ENCODE data around the gene ARF1.

Gene ARF1

DNA sequence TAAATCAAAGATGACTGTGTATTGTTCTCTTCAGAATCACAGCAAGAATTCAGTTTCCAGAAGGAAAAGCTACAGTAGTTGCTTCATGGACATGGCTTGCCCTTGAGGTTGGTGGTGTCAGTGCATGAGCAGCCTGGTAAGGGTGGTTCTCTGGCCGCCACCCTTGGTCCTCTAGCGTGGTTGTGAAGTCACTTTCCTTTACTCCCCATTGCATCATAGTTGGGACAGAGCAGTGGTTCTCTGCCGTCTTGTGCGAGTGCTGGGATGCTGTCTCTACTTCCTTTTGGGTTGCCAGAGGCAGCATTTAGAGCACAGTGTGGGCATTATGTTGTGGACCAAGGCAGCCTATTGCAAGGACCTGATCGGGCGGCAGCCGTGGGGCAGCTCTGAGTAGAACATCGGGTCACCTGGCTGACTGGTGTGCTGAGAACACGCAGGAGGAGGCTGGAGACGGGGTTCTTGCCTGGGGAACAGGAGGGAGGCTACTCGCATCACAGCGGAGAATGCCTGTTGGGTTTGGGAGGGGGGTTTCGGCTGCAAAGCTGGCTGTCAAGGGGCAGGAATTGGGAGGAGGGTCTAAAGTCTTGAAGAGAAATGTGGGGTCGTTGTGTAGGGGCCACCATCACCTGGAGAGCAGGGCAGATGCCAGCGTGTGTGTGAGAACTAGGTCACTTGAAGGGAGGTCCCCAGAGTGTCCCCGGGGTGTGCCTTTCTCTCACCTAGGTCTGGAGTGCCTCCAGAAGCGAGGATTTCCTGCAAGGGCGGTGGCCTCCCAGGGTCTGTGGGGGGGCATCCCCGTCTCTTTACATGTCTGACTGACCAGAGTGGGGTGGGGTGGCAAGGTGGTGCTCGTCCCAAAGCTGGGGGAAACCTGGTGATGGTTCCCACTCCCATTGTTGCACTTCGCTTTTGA is 6.3 kb downstream of the ARF1 start:
- no peak for DNase-seq (ENCODE audit: low spot score)

DNA sequence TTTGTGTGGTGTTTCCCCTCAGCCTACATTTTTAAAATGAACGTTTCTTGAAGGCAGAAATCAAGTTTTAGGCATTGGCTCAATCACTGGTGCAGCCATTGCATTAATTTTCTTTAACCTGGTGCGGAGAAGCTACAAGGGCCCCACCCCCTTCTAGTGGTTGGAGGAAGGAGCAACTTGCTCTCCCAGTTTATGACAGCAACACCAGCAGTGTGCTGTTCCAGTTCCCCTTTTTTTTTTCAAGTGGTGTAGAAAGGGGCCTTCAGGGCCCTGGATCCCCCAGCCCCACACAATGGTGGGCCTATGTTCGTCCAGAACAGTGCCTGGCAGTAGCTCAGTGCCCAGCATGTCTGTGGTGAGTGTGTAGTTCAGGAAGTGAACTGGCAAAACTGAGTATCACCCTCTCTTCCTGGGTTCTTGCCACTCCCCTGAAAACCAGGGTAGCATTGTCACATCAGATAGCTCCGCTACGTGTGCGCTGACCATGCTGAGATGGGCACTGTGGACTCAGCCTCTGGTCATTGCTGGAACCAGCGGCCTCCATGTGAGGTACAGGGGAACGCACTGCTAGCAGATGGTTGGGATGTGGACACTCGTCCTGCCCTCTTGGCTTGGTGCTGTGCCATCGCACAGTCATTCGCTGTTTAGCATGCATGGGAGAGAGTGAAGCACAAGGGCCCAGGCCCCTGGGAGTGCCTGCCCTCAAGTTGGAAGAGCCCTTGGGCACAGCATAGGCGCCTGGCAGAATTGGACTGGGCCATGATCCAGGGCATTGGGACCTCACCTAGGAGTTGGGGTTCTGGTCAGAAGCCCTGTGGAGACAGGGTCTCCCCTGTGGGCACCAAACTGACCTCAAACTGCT is 7.2 kb downstream of the ARF1 start:
- no peak for DNase-seq (ENCODE audit: low spot score)

DNA sequence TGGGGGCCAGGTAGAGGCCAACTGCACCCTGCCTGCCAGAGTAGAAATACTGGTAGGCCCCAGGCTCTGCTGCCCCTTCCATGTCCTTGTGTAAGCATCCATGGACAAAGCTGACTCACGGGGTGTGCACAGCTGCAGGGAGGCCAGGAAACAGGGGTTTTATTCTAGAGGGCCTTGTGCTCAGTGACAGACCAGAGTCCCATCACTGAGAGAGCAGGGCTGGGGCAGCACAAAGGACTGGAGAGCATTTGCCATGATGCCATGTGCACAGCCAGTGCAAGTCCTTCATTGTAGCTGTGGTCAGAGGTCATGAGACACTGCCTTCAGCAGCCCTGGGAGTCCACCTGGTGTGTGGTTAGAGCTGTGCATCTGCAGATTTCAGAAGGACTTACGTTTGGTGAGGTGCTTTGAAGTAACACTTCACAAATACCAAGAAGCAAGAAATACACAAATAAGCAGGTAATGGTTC is 8.1 kb downstream of the ARF1 start:
- no peak for DNase-seq (ENCODE audit: low spot score)

DNA sequence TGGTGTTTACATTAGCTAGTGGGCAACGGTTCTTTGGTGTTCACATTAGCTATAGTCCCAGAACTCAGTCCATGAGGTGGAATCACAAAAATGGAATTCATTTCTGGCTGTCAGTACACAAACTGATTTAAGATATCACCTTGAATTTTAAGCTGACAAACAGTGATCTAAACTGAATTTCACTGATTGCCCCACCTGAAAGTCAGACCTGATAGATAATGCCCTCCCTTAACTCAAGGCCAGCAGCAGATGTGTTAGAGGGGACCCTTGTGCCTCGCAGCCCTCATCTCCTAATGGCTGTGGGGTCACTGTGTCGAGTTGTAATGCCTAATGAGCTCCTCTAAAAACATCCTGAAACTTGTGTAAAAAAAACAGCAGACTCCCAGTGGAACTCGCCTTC is 8.6 kb downstream of the ARF1 start:
- DNase-seq (ENCODE audit: low spot score) = no peak

DNA sequence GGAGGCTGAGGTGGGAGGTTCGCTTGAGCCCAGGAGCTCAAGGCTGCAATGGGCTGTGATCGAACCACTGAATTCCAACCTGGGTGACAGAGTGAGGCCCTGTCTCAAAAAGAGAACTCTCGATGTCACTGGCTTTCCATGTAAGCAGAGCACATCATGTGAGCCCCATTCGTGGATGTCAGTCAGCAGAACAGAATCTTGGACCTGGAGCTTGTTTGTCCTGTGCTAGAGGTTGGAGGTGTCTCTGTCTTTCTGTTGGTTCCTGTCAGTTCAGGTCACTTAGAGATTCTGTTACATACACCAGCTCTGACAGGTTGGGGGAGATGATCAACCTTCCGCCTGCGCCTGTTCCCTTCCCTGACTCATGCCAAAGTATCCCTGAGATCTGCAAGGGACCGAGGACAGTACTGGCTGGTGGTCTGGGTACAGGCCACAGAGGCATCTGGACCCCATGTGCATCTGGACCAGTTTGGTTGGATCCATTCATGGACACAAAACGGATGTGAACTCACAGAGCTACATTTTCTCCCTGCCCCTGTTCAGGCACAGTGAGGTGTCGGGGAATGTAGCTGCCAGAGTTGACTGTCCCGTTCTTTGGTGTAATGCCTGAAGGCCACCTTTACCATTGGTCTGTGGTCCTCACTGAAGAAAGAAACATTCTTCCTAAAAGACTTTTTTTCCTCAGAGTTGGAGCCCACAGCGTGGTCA is 10.0 kb downstream of the ARF1 start:
- DNase-seq (ENCODE audit: low spot score) = no peak

DNA sequence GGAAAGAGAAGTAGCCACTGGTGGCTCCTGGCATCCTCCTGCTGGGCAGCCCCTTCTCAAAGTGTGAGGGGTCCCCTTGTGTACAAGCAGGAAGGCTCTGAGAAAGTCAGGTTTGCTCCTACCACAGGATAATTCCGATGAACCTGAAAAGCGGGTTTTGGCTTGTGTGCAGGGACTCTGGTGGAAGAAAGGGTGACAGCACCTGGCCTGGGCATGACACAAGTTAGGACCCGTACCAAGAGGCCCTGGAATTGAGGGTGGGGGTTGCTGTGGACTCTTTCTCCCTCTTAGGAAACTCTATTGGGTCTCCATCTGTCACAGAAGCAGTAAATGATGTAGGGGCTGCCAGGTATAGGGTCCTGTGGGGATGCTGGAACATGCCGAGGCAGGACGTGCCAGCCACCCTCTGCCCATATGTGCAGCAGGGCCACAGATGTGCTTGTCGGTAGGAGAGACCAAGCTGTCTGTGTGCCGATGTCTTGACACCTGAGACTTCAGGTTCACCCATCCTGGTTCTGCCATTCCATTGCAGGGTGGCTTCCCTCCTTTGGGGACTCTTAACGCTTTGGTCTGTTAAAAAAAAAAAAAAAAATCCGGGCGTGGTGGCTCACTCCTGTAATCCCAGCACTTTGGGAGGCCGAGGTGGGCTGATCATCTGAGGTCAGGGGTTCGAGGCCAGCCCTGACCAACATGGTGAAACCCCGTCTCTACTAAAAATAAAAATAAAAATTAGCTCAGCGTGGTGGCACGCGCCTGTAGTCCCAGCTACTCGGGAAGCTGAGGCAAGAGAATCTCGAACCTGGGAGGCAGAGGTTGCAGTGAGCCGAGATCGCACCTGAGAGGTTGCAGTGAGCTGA is 10.8 kb downstream of the ARF1 start:
- no peak for DNase-seq (ENCODE audit: low spot score)

DNA sequence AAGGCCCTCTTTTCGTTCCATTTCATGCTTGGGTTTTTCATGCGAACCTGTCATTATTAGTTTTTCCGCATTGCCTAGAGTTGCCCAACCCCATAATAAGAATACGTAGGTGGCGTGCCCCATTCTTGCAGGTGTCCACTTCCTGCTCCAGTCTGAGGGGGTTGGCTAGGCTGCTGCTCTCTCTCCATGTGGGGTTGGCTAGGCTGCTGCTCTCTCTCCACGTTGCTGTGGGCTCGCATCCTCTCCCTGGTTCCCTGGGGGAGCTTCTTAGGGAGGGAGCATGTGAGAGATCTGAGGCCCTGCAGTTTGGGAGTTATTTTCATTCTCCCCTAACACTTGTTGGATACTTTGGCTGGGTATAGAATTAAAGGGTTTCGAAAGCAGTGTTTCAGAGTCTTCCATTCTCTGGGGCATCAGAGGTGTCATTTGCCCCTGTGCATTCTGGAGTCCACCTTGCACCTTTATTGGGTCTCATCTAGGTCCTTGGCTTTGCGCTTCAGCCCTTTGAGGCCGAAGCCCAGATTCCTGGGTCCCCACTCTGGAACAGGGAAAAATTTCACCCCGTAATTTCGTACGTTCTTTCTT is 12.0 kb downstream of the ARF1 start:
- DNase-seq (ENCODE audit: low spot score) = no peak

DNA sequence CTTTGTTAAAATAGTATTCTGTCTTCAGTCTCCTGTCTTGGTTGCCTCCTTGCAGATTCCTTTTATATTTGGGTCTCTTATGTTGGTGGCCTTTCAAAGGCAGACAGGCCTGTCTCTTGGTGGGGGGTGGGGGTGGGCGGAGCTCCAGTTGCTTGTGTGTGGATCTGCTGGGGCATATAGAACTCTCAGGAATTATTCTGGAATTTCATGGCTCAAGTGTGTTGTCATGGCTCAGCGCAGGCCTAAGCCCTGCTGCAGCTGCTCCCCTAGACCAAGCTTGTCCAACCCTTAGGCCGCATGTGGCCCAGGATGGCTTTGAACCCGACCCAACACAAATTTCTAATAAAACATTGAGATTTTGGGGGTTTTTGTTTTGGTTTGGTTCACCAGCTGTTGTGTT is 12.7 kb downstream of the ARF1 start:
- DNase-seq (ENCODE audit: low spot score) = no peak

DNA sequence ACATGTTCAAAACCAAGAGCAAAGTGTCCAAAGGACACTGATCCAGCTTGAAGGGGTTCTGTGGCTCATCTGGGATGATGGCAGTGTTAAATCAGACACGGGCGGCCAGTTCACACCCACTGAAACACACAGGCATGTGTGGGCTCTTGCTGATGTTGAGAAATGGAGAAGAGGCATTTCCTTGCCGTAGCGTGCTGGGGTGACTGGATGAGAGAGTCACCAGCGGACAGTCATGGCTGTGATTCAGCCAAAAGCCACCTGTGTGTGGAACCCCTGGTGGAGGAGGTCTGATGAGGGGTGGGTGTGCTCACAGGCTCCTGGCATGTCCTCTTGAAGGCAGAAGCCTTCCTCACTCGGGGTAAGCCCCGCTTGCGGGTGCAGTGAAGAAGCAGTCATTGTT is 13.4 kb downstream of the ARF1 start:
- no peak for DNase-seq (ENCODE audit: low spot score)

DNA sequence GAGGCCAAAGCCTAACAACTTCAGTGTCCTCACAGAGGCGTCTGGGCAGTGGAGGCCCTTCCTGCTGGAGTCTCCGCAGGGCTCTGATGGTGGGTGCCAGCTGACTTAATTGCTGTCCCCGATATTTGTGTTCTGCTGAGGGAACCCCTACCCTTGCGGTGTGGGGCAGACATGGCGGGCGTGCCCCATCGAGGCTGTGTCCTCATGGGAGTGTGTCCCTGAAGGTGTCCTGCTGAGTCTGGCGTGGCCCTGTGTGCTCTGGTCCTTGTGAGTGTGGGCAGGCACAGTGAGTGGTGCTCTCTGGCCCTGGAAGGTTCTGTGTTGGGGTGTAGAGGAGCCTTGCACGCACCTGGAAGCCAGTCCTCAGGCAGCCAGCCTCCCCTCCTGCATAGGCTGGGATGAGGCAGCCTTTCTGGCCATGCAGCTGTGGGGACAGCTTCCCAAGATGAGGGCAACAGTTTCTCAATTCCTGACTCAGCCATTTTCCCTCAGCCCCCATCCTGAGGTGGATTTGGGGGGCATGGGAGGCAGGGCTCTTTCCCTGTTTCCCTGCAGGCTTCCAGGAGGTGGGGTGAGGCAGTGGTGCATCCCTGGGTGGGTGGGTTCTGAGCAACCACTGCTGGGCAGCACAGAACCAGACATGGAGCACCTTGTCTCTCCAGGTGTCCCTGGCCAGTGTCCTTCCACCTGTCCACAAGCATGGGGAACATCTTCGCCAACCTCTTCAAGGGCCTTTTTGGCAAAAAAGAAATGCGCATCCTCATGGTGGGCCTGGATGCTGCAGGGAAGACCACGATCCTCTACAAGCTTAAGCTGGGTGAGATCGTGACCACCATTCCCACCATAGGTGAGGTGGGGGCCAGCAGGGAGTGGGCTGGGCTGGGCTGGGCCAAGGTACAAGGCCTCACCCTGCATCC is 14.2 kb downstream of the ARF1 start:
- DNase-seq (ENCODE audit: low spot score) = no peak

DNA sequence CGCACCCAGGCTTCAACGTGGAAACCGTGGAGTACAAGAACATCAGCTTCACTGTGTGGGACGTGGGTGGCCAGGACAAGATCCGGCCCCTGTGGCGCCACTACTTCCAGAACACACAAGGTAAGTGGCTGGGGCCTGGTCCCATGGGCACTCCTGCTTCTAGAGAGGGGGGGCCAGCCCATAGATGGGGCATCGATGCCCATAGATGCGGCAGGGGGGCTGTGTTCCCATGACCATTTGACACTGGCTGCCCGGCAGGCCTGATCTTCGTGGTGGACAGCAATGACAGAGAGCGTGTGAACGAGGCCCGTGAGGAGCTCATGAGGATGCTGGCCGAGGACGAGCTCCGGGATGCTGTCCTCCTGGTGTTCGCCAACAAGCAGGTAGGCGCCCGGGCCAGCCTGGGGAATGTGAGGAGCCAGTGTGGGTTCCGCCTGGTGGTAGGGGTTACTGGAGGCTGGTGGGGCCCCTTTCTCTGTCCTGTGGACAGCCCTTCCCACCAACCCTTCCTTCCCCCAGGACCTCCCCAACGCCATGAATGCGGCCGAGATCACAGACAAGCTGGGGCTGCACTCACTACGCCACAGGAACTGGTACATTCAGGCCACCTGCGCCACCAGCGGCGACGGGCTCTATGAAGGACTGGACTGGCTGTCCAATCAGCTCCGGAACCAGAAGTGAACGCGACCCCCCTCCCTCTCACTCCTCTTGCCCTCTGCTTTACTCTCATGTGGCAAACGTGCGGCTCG is 15.0 kb downstream of the ARF1 start:
- no peak for DNase-seq (ENCODE audit: low spot score)

DNA sequence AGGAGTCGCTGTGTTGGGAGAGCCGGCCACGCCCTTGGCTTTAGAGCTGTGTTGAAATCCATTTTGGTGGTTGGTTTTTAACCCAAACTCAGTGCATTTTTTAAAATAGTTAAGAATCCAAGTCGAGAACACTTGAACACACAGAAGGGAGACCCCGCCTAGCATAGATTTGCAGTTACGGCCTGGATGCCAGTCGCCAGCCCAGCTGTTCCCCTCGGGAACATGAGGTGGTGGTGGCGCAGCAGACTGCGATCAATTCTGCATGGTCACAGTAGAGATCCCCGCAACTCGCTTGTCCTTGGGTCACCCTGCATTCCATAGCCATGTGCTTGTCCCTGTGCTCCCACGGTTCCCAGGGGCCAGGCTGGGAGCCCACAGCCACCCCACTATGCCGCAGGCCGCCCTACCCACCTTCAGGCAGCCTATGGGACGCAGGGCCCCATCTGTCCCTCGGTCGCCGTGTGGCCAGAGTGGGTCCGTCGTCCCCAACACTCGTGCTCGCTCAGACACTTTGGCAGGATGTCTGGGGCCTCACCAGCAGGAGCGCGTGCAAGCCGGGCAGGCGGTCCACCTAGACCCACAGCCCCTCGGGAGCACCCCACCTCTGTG is 15.9 kb downstream of the ARF1 start:
- no peak for DNase-seq (ENCODE audit: low spot score)

DNA sequence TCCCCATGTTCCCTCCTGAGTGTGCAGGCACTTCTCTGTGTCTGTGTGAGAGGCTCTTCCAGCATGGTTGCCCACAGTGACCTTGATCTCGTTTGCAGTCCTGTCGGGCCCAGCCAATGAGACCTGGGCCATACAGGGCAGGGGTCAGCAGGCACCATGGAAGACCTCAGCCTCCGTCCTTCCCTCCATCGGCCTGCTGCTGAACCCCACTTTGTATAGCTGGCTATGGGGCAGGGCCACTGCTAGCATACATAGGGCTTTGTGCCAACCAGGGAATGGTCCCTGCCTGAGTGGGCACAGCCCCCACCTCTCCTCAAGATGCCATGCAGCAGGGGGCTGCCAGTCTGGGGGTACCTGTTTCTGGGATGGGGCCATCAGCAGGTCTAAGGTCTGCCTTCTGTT is 16.8 kb downstream of the ARF1 start:
- DNase-seq (ENCODE audit: low spot score) = no peak

DNA sequence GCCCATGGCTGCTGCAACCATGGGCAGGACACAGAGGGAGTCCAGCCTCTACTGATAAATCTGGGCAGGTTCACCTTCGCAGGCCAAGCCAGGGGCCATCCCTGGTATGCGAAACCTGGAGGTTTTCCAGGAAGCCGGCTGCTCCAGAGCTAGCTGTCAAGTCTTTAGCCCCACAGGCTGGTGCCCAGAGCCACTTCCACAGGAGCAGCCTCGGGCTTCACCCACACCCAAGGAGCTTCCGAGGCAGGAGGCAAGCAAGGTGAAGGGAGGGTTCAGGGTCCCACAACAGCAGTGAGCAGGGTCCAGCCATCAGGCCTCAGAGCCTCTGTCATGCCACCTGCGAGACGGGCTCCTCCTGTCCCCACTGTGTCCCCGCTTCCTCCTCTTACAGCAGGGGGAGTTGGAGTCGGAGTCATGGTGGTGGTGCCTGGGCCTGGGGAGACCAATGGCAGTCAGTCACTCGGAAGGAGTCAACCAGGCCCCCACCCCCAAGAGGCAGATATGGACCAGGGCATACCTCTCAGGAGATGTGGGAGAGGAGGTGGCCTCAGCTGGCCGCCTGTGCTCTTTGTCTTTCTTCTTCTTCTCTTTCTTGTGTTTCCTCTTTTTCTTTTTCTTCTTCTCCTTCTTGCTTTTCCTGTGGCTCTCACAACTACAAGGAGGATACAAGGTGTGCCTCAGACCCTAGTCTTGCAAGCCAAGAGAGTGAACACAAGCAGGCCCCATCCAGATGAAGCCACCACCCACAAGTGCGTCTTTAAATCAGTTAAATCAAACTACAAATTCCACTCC is 18.5 kb downstream of the ARF1 start:
- DNase-seq (ENCODE audit: low spot score) = no peak

DNA sequence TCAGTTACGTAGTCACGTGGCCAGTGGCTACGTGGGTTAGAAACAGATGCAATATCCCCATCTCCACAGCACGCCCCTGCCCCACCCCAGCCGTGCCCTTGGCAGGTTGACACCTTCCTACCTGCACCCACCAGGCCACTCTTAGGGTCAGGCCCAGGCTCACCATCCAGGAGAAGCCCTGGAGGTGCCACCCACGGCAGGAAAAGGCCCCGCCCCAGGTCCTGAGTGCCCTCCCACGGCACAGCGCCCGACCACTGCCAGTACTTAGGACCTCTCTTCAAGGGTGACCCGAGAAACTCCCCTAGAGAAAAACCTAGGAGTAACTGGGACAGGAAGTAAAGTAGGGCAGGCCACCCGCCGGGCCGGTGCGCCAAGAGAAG is 19.1 kb downstream of the ARF1 start:
- no peak for DNase-seq (ENCODE audit: low spot score)

DNA sequence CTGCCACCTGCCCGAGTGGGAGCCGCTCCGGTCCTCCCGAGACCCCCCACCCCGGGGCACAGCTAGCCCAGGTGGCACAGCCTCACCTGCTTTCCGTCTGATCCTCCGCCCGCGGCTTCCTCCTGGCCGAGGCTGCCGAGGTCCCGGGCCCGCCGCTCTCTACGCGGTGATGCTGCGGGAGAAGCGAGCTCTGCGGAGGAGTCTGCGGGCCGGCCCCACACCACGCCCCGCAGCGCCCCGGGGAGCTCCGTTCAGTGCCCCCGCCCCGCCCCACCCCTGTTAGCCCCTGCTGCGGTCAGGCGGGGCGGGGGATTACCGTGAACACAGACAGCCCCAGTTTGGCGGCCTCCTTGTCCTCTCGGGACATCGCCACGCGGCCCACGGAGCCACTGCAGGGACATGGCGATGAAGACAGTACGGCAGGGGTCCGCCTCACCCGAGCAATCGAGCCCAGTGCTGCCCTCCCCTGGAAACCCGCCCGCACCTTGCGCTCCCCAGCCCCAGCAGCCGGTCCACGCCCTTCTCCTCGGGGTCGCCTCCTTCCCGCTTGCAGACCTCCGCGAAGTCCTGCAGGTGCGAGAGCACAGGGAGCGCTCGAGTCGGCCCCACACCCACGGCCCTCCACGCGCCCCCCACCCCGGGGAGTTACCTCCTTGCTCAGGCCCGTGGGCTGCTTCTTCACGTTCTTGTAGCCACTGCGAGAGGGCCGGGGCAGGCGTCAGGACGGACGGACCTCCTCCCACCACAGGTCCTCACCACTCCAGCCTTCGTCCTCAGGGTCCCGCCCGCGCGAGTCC is 19.7 kb downstream of the ARF1 start:
- peak; percentile 57 for DNase-seq (ENCODE audit: low spot score)

Measured in CD4-positive, alpha-beta T cell treated with Interleukin-15 for 4 hours (primary cell).